ENCODE measurements around the gene PMPCA.

DNA sequence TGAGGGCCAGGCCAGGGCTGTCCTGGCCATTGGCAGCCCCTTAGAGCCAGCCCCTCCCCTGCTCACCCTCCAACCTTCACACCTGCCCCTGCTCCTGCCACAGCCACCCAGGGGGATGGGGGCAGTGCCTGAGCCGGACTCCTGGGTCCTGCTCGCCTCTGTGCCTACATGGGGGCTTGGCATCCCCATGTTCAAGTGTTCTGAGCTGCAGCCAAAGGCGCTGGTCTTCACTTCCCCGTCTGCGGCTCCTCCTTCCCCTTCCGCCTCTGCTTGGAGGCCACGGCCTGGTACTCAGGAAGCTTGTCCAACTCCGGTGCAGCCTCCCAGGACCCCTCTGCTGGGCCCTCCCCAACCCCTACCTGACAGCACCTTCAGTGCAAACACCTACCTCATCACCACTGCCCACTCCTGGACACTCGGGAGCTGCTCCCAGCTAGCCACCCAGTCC is 44.7 kb upstream of the PMPCA start:
- no peak for TF ChIP-seq POLR2A (IDR thresholded peaks at IDR 0.05; ENCODE audit: control extremely low read depth in 1 of 2, low read depth in 2 of 2, low read length in 2 of 2)
- TF ChIP-seq, protein P1, sequence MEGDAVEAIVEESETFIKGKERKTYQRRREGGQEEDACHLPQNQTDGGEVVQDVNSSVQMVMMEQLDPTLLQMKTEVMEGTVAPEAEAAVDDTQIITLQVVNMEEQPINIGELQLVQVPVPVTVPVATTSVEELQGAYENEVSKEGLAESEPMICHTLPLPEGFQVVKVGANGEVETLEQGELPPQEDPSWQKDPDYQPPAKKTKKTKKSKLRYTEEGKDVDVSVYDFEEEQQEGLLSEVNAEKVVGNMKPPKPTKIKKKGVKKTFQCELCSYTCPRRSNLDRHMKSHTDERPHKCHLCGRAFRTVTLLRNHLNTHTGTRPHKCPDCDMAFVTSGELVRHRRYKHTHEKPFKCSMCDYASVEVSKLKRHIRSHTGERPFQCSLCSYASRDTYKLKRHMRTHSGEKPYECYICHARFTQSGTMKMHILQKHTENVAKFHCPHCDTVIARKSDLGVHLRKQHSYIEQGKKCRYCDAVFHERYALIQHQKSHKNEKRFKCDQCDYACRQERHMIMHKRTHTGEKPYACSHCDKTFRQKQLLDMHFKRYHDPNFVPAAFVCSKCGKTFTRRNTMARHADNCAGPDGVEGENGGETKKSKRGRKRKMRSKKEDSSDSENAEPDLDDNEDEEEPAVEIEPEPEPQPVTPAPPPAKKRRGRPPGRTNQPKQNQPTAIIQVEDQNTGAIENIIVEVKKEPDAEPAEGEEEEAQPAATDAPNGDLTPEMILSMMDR (IDR thresholded peaks at IDR 0.05; ENCODE audit: control extremely low read depth in 1 of 3, insufficient read depth in 1 of 3, low read depth in 1 of 3, low read length in 3 of 3) = no peak

Measured in H1 (cell line).